ENCODE data around the gene SCIN. TPM values are rescaled to one million over a fixed set of nuclear protein-coding genes. Genes with fewer than 3 reads are reported as not detected.

The SCIN gene
- total and polyA plus RNA-seq, 2 of the 8 experiments (the other 6 are each of a cell fraction or from before 2014, with no cell fraction given) = 0.47 to 1.9 TPM

DNA sequence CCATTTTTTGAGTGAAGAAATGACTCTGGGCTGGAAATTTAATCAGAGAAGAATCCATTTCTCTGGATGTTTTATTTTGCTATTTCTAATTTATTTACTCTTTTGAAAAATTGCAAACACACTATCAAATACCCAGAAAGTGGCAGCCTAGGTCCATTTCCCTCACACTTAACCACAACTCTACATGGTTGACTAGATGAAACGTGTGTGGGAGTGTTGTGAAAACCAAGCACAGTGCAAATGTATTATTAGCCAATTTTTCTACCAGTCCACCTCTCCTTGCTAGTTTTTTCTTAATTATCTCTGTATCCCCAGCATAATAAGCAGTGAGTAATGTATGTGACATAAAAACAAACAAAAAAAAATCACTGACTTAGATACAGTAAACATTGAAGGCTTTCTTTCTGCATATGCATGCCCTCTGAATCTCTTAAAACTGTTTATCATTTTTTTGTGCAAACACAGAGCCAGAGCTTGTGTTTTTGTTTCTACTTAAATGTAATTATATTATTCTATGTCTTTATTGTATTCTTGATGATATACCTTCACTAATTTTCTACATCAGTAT, 30.9 kb downstream of the SCIN start (continued):
- TF ChIP-seq, protein P1, sequence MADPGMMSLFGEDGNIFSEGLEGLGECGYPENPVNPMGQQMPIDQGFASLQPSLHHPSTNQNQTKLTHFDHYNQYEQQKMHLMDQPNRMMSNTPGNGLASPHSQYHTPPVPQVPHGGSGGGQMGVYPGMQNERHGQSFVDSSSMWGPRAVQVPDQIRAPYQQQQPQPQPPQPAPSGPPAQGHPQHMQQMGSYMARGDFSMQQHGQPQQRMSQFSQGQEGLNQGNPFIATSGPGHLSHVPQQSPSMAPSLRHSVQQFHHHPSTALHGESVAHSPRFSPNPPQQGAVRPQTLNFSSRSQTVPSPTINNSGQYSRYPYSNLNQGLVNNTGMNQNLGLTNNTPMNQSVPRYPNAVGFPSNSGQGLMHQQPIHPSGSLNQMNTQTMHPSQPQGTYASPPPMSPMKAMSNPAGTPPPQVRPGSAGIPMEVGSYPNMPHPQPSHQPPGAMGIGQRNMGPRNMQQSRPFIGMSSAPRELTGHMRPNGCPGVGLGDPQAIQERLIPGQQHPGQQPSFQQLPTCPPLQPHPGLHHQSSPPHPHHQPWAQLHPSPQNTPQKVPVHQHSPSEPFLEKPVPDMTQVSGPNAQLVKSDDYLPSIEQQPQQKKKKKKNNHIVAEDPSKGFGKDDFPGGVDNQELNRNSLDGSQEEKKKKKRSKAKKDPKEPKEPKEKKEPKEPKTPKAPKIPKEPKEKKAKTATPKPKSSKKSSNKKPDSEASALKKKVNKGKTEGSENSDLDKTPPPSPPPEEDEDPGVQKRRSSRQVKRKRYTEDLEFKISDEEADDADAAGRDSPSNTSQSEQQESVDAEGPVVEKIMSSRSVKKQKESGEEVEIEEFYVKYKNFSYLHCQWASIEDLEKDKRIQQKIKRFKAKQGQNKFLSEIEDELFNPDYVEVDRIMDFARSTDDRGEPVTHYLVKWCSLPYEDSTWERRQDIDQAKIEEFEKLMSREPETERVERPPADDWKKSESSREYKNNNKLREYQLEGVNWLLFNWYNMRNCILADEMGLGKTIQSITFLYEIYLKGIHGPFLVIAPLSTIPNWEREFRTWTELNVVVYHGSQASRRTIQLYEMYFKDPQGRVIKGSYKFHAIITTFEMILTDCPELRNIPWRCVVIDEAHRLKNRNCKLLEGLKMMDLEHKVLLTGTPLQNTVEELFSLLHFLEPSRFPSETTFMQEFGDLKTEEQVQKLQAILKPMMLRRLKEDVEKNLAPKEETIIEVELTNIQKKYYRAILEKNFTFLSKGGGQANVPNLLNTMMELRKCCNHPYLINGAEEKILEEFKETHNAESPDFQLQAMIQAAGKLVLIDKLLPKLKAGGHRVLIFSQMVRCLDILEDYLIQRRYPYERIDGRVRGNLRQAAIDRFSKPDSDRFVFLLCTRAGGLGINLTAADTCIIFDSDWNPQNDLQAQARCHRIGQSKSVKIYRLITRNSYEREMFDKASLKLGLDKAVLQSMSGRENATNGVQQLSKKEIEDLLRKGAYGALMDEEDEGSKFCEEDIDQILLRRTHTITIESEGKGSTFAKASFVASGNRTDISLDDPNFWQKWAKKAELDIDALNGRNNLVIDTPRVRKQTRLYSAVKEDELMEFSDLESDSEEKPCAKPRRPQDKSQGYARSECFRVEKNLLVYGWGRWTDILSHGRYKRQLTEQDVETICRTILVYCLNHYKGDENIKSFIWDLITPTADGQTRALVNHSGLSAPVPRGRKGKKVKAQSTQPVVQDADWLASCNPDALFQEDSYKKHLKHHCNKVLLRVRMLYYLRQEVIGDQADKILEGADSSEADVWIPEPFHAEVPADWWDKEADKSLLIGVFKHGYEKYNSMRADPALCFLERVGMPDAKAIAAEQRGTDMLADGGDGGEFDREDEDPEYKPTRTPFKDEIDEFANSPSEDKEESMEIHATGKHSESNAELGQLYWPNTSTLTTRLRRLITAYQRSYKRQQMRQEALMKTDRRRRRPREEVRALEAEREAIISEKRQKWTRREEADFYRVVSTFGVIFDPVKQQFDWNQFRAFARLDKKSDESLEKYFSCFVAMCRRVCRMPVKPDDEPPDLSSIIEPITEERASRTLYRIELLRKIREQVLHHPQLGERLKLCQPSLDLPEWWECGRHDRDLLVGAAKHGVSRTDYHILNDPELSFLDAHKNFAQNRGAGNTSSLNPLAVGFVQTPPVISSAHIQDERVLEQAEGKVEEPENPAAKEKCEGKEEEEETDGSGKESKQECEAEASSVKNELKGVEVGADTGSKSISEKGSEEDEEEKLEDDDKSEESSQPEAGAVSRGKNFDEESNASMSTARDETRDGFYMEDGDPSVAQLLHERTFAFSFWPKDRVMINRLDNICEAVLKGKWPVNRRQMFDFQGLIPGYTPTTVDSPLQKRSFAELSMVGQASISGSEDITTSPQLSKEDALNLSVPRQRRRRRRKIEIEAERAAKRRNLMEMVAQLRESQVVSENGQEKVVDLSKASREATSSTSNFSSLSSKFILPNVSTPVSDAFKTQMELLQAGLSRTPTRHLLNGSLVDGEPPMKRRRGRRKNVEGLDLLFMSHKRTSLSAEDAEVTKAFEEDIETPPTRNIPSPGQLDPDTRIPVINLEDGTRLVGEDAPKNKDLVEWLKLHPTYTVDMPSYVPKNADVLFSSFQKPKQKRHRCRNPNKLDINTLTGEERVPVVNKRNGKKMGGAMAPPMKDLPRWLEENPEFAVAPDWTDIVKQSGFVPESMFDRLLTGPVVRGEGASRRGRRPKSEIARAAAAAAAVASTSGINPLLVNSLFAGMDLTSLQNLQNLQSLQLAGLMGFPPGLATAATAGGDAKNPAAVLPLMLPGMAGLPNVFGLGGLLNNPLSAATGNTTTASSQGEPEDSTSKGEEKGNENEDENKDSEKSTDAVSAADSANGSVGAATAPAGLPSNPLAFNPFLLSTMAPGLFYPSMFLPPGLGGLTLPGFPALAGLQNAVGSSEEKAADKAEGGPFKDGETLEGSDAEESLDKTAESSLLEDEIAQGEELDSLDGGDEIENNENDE (IDR thresholded peaks at IDR 0.05; ENCODE audit: insufficient replicate concordance, low read length) = no peak
- TF ChIP-seq SP2 (IDR thresholded peaks at IDR 0.05; ENCODE audit: low read length) = no peak
- TF ChIP-seq POLR2AphosphoS5 (IDR thresholded peaks at IDR 0.05; ENCODE audit: low read depth, low read length) = no peak
- TF ChIP-seq CBX8 (IDR thresholded peaks at IDR 0.05; ENCODE audit: borderline replicate concordance, low read depth, low read length) = no peak
- no peak for TF ChIP-seq RXRA (IDR thresholded peaks at IDR 0.05; ENCODE audit: insufficient read depth, low read depth, low read length)
- TF ChIP-seq CHD2 (IDR thresholded peaks at IDR 0.05; ENCODE audit: low read length) = no peak
- TF ChIP-seq KDM4A (IDR thresholded peaks at IDR 0.05; ENCODE audit: low read depth, low read length, severe bottlenecking) = no peak
- no peak for TF ChIP-seq YY1 (IDR thresholded peaks at IDR 0.05; ENCODE audit: low read depth, low read length)
- no peak for TF ChIP-seq ASH2L (IDR thresholded peaks at IDR 0.05; ENCODE audit: low read length)
- TF ChIP-seq SP4 (IDR thresholded peaks at IDR 0.05; ENCODE audit: low read length) = no peak
- no peak for TF ChIP-seq TAF7 (optimal IDR thresholded peaks at IDR 0.05; ENCODE audit: borderline replicate concordance, low read depth, low read length)
- no peak for TF ChIP-seq TAF1 (IDR thresholded peaks at IDR 0.05; ENCODE audit: low read depth, low read length)
